GM20000 (cell line): ENCODE results near the gene F2RL3.

Experiments used
- DNase-seq: peaks from one replicate; pipeline ENCODE4 v3.0.0; 2012; ENCODE audit warnings: low spot score
- TF ChIP-seq, protein P1 (sequence below): IDR thresholded peaks from 2 replicates; pipeline ENCODE4 v1.5.1; 2012; ENCODE audit warnings: mild to moderate bottlenecking, control low read depth; ENCODE audit errors: extremely low read depth, missing control alignments

F2RL3 gene

DNA sequence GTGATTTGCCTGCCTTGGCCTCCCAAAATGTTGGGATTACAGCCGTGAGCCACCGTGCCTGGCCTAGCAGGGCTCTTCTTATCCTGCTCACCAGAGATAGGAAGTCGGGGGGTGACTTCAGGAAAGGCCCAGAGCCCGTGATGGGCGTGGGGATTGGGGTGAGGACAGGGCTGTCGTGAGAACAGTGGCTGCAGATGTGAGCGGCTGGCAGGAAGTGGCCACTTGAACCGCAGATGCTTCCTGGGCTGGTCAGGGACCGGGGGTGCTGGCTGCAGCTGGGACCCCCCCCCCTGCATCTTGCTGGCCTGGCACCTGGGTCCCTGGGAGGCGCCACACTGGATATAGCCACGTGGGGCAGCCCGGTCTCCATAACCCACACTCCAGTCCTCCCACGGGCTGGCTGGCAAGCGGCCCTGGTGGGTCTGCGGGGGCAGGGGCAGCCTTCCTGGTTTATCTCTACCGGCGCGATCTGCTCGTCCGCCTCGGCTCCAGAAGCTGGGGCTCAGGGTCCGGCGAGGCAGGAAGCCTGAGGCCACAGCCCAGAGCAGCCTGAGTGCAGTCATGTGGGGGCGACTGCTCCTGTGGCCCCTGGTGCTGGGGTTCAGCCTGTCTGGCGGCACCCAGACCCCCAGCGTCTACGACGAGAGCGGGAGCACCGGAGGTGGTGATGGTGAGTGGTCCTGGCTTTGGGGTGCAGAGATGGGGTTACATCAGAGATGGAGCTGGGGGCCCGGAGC, at the start of gene F2RL3:
F2RL3 (plus strand) TSS at position 371 of the 737 bp plus-strand sequence; CDS start at position 562, 191 bp downstream.
- DNase-seq = peak; percentile 78
- TF ChIP-seq, protein P1, sequence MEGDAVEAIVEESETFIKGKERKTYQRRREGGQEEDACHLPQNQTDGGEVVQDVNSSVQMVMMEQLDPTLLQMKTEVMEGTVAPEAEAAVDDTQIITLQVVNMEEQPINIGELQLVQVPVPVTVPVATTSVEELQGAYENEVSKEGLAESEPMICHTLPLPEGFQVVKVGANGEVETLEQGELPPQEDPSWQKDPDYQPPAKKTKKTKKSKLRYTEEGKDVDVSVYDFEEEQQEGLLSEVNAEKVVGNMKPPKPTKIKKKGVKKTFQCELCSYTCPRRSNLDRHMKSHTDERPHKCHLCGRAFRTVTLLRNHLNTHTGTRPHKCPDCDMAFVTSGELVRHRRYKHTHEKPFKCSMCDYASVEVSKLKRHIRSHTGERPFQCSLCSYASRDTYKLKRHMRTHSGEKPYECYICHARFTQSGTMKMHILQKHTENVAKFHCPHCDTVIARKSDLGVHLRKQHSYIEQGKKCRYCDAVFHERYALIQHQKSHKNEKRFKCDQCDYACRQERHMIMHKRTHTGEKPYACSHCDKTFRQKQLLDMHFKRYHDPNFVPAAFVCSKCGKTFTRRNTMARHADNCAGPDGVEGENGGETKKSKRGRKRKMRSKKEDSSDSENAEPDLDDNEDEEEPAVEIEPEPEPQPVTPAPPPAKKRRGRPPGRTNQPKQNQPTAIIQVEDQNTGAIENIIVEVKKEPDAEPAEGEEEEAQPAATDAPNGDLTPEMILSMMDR = no peak

DNA sequence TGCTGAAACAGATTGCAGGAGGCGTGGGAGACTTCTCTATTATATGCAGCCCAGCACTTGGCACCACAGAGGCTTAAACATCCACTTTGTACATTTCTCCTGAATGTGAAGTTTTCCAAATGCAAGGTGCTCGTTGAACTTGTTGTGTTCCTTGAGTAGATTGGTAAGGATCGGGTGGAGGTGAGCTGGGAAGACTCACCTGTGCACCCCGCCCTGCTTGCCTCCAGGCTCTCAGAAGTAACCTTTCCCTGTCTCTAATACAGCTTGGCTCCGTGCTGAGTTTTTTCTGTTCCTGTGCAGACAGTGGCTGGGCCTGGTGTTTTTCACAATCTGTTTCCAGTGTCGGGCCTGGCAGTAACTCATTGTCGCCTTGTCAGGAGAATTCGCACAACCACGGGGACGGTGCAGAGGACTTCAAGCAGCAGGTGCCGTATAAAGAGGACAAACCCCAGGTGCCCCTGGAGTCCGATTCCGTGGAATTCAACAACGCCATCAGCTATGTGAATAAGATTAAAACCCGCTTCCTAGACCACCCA, 47.3 kb upstream of the F2RL3 start:
- TF ChIP-seq, protein P1 = no peak
- no peak for DNase-seq

DNA sequence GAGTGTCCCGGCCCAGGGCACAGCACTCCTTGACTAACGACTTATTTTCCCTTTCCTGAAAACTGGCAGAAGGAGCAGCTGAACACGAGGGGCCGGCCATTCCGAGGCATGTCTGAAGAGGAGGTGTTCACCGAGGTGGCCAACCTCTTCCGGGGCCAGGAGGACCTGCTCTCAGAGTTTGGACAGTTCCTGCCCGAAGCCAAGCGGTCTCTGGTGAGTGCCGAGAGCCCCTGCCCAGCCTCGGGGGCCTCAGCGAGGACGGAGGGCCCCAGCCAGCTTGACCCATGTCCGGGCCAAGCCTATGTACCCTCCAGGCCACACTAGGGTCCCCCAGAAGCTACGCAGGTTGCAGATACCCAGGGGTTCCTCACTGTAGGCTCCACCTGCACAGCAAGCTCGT, 41.9 kb upstream of the F2RL3 start:
- no peak for DNase-seq
- TF ChIP-seq, protein P1 = no peak

DNA sequence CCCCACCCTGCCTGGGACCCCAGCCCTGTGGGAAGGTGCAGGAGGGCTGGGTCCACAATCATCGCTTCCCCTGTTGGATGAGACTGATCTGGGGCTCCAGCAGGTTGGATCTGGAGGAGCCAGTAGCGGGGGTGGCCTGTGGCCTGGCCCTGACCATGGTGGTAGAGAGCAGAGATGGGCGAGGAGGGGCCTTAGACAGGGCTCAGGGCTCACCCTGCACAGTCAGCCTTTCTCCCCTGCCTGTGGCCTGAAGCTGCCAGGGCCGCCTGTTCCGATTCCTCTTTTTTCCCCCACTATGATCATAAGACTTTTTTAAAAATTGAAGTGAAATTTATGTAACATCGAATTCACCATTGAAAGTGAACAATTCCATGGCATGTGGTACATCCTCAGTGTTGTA, 41.4 kb upstream of the F2RL3 start:
- TF ChIP-seq, protein P1 = no peak
- DNase-seq = no peak

DNA sequence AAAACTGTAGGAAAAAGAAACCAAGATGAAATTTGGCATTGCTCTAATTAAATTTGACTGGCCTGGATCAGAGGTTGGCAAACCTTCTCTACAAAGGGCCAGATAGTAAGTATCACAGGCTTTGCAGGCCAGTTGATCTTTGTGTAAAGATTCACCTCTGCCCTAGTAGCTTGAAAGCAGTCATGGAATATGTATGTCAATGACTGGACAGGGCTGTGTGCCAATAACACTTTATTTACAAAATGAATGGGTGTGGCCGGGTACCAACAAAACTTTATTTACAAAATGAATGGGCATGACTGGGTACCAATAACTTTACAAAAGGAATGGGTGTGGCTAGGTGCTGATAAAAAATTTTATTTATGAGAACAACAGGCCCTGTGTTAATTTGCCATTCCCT, 39.6 kb upstream of the F2RL3 start:
- TF ChIP-seq, protein P1 = no peak
- no peak for DNase-seq

DNA sequence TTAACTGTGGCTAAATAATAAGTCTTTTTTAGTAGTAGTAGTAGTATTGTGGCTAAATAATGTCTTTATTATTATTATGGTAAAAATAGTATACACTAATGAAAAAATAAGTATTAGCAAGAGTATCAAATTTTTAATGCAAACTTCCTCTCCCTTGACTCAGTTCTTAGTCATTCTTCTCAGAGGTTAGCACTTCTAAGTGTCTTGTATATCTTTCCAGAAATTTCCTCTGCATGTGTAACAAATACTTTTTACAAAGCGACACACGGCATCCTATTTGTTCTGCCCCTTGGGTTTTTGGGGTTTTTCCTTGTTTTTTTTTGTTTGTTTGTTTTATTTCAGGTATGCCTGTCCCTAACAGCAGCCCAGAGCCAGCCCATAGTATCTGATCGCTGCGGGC, 38.7 kb upstream of the F2RL3 start:
- TF ChIP-seq, protein P1 = no peak

DNA sequence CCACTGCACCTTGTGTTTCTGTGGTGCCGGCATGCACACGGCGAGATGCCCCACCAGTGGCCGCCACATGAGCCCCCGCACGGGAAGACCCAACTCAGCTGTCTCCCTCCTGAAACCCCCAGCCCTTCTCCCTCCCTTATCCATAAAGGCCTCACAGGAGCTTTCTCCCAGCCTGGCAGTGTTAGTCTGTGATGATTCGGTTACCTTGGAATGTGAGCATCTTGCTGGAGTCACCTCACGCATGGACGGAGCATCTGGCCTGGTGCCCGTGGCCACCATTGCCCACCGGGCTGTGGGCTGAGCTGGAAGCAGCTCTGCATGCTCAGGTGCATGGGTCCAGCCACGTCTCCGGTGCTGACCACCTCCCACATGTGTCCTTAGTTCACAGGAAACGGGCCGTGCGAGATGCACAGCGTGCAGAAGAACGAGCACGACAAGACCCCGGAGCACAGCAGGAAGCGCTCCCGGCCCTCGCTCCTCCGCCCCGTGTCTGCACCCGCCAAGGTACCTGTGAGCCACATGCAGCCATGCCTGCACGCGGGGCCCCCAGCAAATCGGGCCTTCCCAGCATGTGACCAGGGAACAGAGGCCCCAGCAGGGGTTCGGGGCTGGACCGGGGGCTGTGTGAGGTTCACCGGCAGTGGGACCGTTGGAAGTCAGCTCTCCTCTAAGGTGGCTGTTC, 37.6 kb upstream of the F2RL3 start:
- DNase-seq = no peak
- TF ChIP-seq, protein P1 = no peak

More for the DNA sequence above, 38.7 kb upstream of the F2RL3 start:
- DNase-seq = no peak
